Mesenchymal stem cell (in vitro differentiated cells and primary cell): ENCODE results near the gene KRTAP4-11.
"Not testable (repeated sequence)": the region's sequence is repeated elsewhere in the genome, so short reads cannot be mapped to it uniquely, and the experiment has no call there.

Source experiments
- DNase-seq: peaks from one replicate; pipeline ENCODE4 v3.0.0-alpha.2; 2013
- H2AFZ ChIP-seq: one replicate; pipeline ENCODE4 v1.6.1; 2013; ENCODE audit warnings: low read depth, mild to moderate bottlenecking, control low read depth, inconsistent platforms, low read length, moderate library complexity
- H2AK5ac ChIP-seq: 2 replicates; pipeline ENCODE4 v1.6.1; 2013; ENCODE audit warnings: low read length, moderate library complexity, mild to moderate bottlenecking, inconsistent platforms; ENCODE audit not compliant: severe bottlenecking
- H2BK120ac ChIP-seq: one replicate; pipeline ENCODE4 v1.6.1; 2013; ENCODE audit warnings: low read depth, mild to moderate bottlenecking, inconsistent platforms, low read length, moderate library complexity
- H2BK12ac ChIP-seq, 2 experiments: one replicate each; pipeline ENCODE4 v1.6.1; 2013; ENCODE audit warnings: inconsistent platforms in 2 of 2, low read length in 2 of 2, mild to moderate bottlenecking in 2 of 2, moderate library complexity in 2 of 2, control low read depth in 1 of 2
- H2BK15ac ChIP-seq: one replicate; pipeline ENCODE4 v1.6.1; 2013; ENCODE audit warnings: mild to moderate bottlenecking, low read depth, inconsistent platforms; ENCODE audit not compliant: poor library complexity, severe bottlenecking
- H2BK5ac ChIP-seq: 2 replicates; pipeline ENCODE4 v1.6.1; 2013; ENCODE audit warnings: low read depth, mild to moderate bottlenecking, low read length, control low read depth, inconsistent platforms; ENCODE audit not compliant: poor library complexity, severe bottlenecking
- H3K14ac ChIP-seq, 2 experiments: one replicate each; pipeline ENCODE4 v1.6.1; 2013; ENCODE audit warnings: inconsistent platforms in 2 of 2, low read length in 2 of 2, control low read depth in 1 of 2, mild to moderate bottlenecking in 1 of 2, moderate library complexity in 1 of 2
- H3K18ac ChIP-seq, 2 experiments: one replicate each; pipeline ENCODE4 v1.6.1; 2013; ENCODE audit warnings: inconsistent platforms in 2 of 2, low read length in 2 of 2, control low read depth in 1 of 2, low read depth in 1 of 2, mild to moderate bottlenecking in 1 of 2
- H3K23ac ChIP-seq, 2 experiments: one replicate each; pipeline ENCODE4 v1.6.1; 2013; ENCODE audit warnings: inconsistent platforms in 2 of 2, low read length in 2 of 2, mild to moderate bottlenecking in 2 of 2, moderate library complexity in 2 of 2, control low read depth in 1 of 2
- H3K27ac ChIP-seq: 2 replicates; pipeline ENCODE4 v1.5.1; 2013; ENCODE audit warnings: mild to moderate bottlenecking, moderate library complexity, low read length, control low read depth, inconsistent platforms; ENCODE audit not compliant: poor library complexity, severe bottlenecking
- H3K27me3 ChIP-seq, 2 experiments: 2 replicates each; pipeline versions ENCODE4 v1.6.1 to v1.7.0; 2013; ENCODE audit warnings: low read length in 2 of 2, mild to moderate bottlenecking in 2 of 2, moderate library complexity in 2 of 2, control low read depth in 1 of 2, inconsistent platforms in 1 of 2; ENCODE audit not compliant: control insufficient read depth in 1 of 2, insufficient read depth in 1 of 2
- H3K36me3 ChIP-seq, 2 experiments: 2 replicates each; pipeline versions ENCODE4 v1.6.1 to v1.7.0; 2013; ENCODE audit warnings: low read length in 2 of 2, control low read depth in 1 of 2, inconsistent platforms in 1 of 2, low read depth in 1 of 2, mild to moderate bottlenecking in 1 of 2; ENCODE audit not compliant: insufficient read depth in 2 of 2, control insufficient read depth in 1 of 2
- H3K4ac ChIP-seq, 2 experiments: one replicate each; pipeline ENCODE4 v1.6.1; 2013; ENCODE audit warnings: inconsistent platforms in 2 of 2, low read length in 2 of 2, mild to moderate bottlenecking in 2 of 2, moderate library complexity in 2 of 2, control low read depth in 1 of 2, low read depth in 1 of 2
- H3K4me1 ChIP-seq: 2 replicates; pipeline ENCODE4 v1.6.1; 2013; ENCODE audit warnings: low read depth, low read length, control low read depth; ENCODE audit not compliant: control insufficient read depth, insufficient read depth
- H3K4me2 ChIP-seq: 2 replicates; pipeline ENCODE4 v1.6.1; 2013; ENCODE audit warnings: low read length, mild to moderate bottlenecking, inconsistent platforms; ENCODE audit not compliant: poor library complexity, severe bottlenecking
- H3K4me3 ChIP-seq, 2 experiments: 2 replicates each; pipeline versions ENCODE4 v1.5.1 to v1.7.0; 2013; ENCODE audit warnings: low read length in 2 of 2, mild to moderate bottlenecking in 2 of 2, control low read depth in 1 of 2, low read depth in 1 of 2; ENCODE audit not compliant: insufficient read depth in 1 of 2
- H3K79me1 ChIP-seq: replicated peaks from 2 replicates; pipeline ENCODE4 v1.6.1; 2013; ENCODE audit warnings: mild to moderate bottlenecking, control low read depth, low read length, inconsistent platforms; ENCODE audit not compliant: poor library complexity, severe bottlenecking
- H3K9ac ChIP-seq: 2 replicates; pipeline ENCODE4 v1.7.0; 2013; ENCODE audit warnings: mild to moderate bottlenecking, low read length, moderate library complexity
- H3K9me3 ChIP-seq: 2 replicates; pipeline ENCODE4 v1.7.0; 2013; ENCODE audit warnings: mild to moderate bottlenecking, low read length; ENCODE audit not compliant: control insufficient read depth
- H4K8ac ChIP-seq: one replicate; pipeline ENCODE4 v1.6.1; 2013; ENCODE audit warnings: inconsistent platforms, mild to moderate bottlenecking, low read length, moderate library complexity
- H4K91ac ChIP-seq: one replicate; pipeline ENCODE4 v1.6.1; 2013; ENCODE audit warnings: mild to moderate bottlenecking, low read length, inconsistent platforms
- WGBS: methylation state at CpG from one replicate; pipeline ENCODE4 v1.1.7; 2013; ENCODE audit warnings: mixed read lengths; 5-methylcytosine and 5-hydroxymethylcytosine counted together

The KRTAP4-11 gene

GRCh38 chr17:41119696-41120690 is 1.8 kb upstream of the KRTAP4-11 start:
- H3K4me2 ChIP-seq, H2BK5ac ChIP-seq, H3K4me3 ChIP-seq, H3K9me3 ChIP-seq, H3K14ac ChIP-seq, H2AFZ ChIP-seq, H3K18ac ChIP-seq, H4K8ac ChIP-seq, H3K4me1 ChIP-seq, H3K23ac ChIP-seq, H3K9ac ChIP-seq, H3K79me1 ChIP-seq, H3K36me3 ChIP-seq, H4K91ac ChIP-seq, H2BK15ac ChIP-seq, H3K27ac ChIP-seq, H3K4ac ChIP-seq, H2BK12ac ChIP-seq, H3K27me3 ChIP-seq, H2BK120ac ChIP-seq: not testable (repeated sequence)
- H2AK5ac ChIP-seq: peak overlapping the region; percentile 56
- 60% methylated on average over 5 of the region's 11 CpGs for WGBS
- peak; percentile 14 for DNase-seq

- Histone ChIP-seq H3K23ac (no peak overlapping the region), H3K36me3 (no peaks in the 10 kb centered on the region), H3K4me3 (no peak overlapping the region), H4K91ac (no peak overlapping the region), H4K8ac (no peak overlapping the region), H2BK12ac (no peak overlapping the region), H3K14ac (no peak overlapping the region), H3K4me2 (no peak overlapping the region), H2AK5ac (no peak overlapping the region), H2AFZ (no peak overlapping the region), H3K18ac (no peak overlapping the region), H2BK5ac (no peak overlapping the region), H3K79me1 (no peaks in the 10 kb centered on the region), H3K9me3 (no peaks in the 10 kb centered on the region), H3K27me3 (no peaks in the 10 kb centered on the region), H2BK120ac (no peak overlapping the region), H2BK15ac (no peak overlapping the region), H3K4ac (no peak overlapping the region), H3K4me1 (peaks cover 7% of the 10 kb centered on the region), H3K27ac (no peak overlapping the region), H3K9ac (no peak overlapping the region)
- DNase-seq: no peak
- WGBS: 71% methylated on average over 3 of the region's 4 CpGs
Measured at GRCh38 chr17:41118721-41119120, 548 bp upstream of the KRTAP4-11 start.

DNA sequence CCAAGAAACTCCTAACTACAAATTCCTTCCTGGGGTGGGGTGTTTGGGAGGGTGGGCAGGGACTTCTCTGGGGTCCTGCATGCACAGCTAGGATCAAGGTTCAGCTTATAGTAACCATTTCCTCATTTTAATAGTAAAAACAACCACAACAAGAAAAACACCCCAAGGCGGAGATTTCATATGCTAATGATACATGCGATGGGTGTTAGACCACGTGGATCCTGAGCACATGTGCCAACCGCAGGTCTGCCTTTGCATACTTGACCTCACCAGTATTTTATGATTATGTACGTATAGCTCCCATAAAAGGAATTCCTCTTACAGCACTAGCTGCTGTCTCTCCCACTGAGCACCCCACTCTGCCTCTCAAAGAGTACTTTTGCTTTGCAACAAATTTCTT is 1.9 kb downstream of the KRTAP4-11 start:
- H3K9me3 ChIP-seq: peaks cover 4% of the 10 kb centered on the region
- no peak overlapping the region for H3K9ac ChIP-seq
- 87% methylated on average over 5 of the region's 5 CpGs for WGBS
- no peak overlapping the region for H3K23ac ChIP-seq
- H2AFZ ChIP-seq: no peak overlapping the region
- no peaks in the 10 kb centered on the region for H3K79me1 ChIP-seq
- H3K4me1 ChIP-seq: peaks cover 5% of the 10 kb centered on the region
- no peak overlapping the region for H2AK5ac ChIP-seq
- no peak overlapping the region for H4K8ac ChIP-seq
- H3K4ac ChIP-seq: no peak overlapping the region
- H3K36me3 ChIP-seq: no peaks in the 10 kb centered on the region
- H3K4me2 ChIP-seq: no peak overlapping the region
- no peak overlapping the region for H2BK5ac ChIP-seq
- no peaks in the 10 kb centered on the region for H3K27me3 ChIP-seq
- H3K14ac ChIP-seq: no peak overlapping the region
- H4K91ac ChIP-seq: no peak overlapping the region
- H3K4me3 ChIP-seq: no peak overlapping the region
- H2BK12ac ChIP-seq: no peak overlapping the region
- no peak overlapping the region for H2BK120ac ChIP-seq
- H2BK15ac ChIP-seq: no peak overlapping the region
- no peak for DNase-seq
- H3K27ac ChIP-seq: no peak overlapping the region
- H3K18ac ChIP-seq: no peak overlapping the region

DNA sequence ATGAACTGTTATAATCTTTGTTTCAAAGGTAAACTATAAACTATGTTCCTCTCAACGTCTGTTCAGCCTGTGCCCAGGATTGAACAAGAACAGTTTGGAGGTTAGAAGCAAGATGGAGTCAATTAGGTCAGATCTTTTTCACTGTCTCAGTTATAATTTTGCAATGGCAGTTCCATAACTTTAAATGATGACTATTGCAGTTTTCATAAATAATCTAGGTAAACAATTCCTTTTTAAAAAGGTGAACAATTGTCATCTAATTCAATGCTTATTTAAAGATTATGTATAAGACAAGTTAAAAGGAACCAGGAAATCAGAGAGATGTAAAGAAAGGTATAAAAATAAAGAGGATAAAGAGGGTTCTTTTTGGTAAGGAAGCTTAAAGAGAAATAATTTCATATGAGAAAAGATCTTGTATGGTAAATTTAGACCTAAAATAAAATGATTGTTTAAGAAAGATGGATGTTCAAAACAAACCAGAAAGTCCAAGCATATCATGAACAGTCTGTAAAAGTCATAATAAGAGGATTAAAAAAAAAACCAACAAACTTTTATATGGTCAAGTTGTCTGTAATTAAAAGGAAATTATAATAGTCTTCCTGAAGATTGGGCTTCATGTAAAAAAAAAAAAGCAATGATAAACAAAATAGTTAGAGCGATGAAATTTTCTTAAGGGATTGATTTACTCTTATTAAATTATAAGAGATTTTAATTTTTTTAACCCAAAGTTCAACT is 6.9 kb downstream of the KRTAP4-11 start:
- WGBS: 67% methylated on average over 1 of the region's 2 CpGs
- Histone ChIP-seq H3K23ac (no peak overlapping the region), H3K4me2 (no peak overlapping the region), H3K4ac (no peak overlapping the region), H2AFZ (no peak overlapping the region), H4K91ac (no peak overlapping the region), H2BK15ac (no peak overlapping the region), H2BK5ac (no peak overlapping the region), H3K27ac (no peak overlapping the region), H2BK12ac (no peak overlapping the region), H3K18ac (no peak overlapping the region), H3K9me3 (peaks cover 4% of the 10 kb centered on the region), H3K9ac (no peak overlapping the region), H2BK120ac (no peak overlapping the region), H2AK5ac (no peak overlapping the region), H4K8ac (no peak overlapping the region), H3K36me3 (no peaks in the 10 kb centered on the region), H3K4me1 (no peaks in the 10 kb centered on the region), H3K79me1 (no peaks in the 10 kb centered on the region), H3K14ac (no peak overlapping the region), H3K27me3 (no peaks in the 10 kb centered on the region), H3K4me3 (peak overlapping the region in 1 of 2 experiments; percentile 59)
- no peak for DNase-seq
